GM21447 (cell line): ENCODE measurements around the gene NELFA.

Experiments used
- ATAC-seq: cut with Tn5 transposase; IDR thresholded peaks from one replicate; pipeline ENCODE4 v1.9.1; 2021; ENCODE audit not compliant: unreplicated experiment

The NELFA gene

GRCh38 chr4:2008921-2009650, at the start of gene NELFA:
TSS of gene NELFA (minus strand) at chr4:2008974. CDS start at chr4:2008959, 15 bp downstream.
- peak; percentile 77 for ATAC-seq

- no peak for ATAC-seq
Measured at GRCh38 chr4:2057382-2058065, 48.8 kb upstream of the NELFA start.

- no peak for ATAC-seq
Measured at GRCh38 chr4:2054217-2054616, 45.4 kb upstream of the NELFA start.

- ATAC-seq, result no peak
Measured at GRCh38 chr4:2051086-2051485, 42.3 kb upstream of the NELFA start.

DNA sequence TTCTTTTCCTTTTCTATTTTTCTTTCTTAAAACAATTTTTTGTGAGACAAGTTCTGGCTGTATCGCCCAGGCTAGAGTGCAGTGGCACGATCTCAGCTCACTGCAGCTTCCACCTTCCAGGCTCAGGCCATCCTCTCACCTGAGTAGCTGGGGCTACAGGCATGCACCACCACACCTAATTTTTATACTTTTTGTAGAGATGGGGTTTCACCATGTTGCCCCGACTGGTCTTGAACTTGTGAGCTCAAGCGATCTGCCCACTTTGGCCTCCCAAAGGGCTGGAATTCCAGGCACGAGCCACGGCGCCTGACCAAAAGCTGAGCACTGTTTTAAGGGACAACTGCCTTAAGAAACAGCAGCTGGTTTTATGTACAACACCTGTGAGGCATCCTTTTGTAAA, 41.0 kb upstream of the NELFA start:
- no peak for ATAC-seq

DNA sequence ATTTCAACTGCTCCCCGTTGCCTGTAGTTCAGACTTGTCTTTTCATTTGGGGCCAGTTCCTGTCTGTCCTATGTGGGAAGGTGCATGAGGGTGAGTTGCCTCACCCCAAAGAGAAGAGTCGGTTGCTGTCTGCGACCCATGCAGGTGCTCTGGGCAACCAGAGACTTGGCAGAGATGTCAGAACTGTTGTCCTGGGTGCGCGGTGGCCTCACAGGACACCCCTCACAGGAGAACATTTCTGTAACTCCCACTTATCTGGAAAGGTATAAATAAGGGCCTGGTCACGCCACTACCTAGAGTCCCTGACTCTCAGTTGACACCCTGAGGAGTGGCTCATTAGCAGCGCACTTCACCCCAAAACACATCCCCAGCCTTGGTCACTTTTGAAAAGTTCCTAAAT, 40.6 kb upstream of the NELFA start:
- no peak for ATAC-seq

DNA sequence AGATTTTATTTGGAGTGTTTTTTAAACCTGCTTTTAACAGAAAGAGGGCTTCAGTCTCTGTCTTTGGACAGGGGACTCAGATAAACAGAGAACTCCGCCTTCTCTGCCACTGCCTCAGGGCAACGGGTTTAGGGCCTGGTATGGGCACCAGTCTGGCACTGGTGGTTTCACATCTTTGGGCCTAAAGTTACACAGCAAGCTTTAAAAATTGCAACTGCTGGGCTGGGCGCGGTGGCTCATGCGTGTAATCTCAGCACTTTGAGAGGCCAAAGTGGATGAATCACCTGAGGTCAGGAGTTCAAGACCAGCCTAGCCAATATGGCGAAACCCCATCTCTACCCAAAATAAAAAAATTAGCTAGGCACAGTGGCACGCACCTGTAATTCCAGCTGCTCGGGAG, 40.1 kb upstream of the NELFA start:
- no peak for ATAC-seq

- no peak for ATAC-seq
Measured at GRCh38 chr4:2047781-2048581, 39.2 kb upstream of the NELFA start.

GRCh38 chr4:2047031-2047660, 38.4 kb upstream of the NELFA start:
- ATAC-seq, result no peak

DNA sequence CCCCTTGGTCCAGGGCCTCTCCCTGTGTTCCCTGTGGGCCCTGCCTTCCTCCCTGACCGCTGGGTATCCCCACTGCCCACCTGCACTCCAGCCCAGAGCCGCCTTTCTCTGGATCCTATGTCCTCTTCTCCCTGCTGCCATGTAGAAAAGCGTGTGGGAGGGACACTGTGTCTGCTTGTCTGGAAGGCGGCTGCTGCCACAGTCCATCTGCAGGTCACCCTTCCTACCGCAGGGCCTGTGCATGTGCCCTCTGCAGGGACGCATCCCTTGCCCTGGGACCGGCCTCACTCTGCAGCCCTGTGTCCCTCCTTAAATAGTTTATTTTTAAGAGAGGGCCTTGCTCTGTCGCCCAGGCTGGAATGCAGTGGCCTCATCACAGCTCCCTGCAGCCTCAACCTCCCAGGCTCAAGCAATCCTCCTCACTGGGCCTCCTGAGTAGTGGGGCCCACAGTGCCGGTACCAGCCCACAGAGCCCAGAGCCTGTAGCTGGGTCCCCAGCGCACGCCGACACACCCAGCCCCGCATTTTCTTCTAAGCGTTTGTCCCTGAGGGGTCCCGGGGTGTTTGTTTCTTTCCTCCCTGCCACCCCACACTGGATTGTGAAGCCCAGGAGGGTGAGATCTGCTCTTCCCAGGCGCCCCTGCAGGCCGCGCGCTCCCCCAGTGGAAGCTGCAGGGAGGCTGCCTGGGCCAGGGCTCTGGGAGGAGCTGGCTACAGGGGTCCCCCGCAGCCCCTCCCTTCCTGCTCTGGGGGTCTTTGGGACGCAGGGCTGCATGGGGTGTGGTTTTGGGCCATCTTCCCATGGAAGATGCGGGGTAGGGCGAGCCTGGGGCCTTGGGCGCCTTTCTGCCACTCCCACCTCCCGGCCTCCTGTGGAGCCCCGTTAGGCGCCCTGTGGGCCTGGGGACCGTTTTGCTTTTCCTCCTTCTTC, 37.5 kb upstream of the NELFA start:
- no peak for ATAC-seq

DNA sequence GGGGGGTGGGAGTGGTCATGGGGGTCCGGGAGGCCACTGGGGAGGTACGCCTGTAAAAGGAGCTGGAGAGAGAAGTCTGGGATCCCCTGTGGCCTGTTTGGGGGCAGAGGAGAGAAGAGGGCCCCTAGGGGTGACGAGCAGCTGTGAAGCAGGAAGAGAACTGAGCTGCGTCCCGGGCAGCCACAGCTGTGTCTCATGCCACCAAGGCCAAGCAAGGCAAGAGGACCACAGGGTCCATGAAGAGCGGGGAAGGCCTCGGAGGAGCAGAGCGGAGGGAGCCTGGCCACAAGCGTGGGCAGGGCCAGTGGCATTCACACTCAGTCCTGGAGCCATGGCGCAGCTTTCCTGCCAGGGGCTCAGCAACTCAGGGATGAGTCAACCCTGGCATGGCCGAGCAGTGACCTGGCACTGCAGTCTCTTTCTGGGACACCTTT, 36.8 kb upstream of the NELFA start:
- no peak for ATAC-seq

DNA sequence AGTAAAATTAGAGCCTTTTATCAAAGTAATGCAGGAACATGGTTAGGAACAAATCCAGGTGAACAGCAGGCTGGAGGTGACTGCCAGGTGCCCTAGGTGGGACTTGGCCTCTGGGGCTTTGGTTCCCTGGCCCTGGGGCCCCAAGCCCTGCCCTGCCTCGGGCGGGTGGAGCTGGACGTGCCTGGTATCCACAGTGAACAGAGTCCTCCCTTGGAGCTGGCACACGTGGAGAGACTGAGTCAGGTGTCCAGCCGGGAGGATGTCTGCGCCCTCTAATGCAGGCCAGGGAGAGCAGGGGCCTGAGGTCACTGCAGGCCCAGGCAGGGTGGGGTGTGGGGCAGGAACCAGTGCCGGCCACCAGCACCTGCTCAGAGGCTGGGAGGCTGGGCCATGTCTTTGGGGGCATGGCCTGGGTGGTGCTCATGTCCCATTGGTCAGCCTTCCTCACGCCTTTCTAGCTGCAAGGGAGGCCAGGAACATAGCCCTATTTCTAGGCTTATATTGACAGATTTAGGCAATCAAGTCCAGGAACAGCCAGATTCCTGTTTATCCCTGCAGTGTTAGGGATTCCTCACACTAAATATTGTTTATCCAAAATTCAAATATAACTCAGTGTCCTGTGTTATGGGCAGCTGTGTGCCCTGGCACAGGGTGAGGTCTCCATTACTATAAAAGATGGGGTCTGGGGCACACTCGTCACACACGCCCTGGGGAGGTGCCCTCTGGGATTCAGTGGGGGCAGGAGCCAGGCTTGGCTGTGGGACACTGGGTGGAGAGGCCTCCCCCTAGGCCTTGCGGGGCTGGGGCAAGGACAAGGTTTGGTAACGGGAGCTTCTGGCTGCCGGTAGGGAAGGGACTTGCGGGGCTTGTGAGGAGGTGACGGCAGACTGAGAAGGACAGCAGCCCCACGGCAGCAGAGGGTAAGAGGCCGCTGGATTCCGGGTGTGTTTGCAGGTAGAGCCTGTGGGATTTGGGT, 36.1 kb upstream of the NELFA start:
- ATAC-seq, result no peak

DNA sequence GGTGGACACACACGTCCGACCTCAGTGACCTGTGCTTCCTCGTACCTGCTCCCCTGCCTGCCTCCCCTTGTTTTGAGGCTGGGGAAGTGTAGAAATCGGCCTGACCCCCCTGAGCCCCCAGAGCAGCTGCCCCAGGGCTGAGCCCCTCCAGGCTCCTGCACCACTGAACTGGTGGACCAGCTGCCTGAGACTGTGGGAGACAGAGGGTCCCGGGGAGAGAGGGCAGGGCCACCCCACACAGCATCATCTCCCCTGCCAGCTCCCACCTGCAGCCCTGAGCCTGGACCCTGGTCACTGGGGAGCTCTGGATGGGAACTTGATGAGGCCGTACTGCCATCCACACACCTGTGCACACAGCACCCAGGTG, 35.3 kb upstream of the NELFA start:
- no peak for ATAC-seq

GRCh38 chr4:2043396-2044118, 34.8 kb upstream of the NELFA start:
- ATAC-seq, result no peak

- ATAC-seq, result no peak
Measured at GRCh38 chr4:2042947-2043395, 34.2 kb upstream of the NELFA start.

GRCh38 chr4:2042204-2042946, 33.6 kb upstream of the NELFA start:
- peak; percentile 32 for ATAC-seq

DNA sequence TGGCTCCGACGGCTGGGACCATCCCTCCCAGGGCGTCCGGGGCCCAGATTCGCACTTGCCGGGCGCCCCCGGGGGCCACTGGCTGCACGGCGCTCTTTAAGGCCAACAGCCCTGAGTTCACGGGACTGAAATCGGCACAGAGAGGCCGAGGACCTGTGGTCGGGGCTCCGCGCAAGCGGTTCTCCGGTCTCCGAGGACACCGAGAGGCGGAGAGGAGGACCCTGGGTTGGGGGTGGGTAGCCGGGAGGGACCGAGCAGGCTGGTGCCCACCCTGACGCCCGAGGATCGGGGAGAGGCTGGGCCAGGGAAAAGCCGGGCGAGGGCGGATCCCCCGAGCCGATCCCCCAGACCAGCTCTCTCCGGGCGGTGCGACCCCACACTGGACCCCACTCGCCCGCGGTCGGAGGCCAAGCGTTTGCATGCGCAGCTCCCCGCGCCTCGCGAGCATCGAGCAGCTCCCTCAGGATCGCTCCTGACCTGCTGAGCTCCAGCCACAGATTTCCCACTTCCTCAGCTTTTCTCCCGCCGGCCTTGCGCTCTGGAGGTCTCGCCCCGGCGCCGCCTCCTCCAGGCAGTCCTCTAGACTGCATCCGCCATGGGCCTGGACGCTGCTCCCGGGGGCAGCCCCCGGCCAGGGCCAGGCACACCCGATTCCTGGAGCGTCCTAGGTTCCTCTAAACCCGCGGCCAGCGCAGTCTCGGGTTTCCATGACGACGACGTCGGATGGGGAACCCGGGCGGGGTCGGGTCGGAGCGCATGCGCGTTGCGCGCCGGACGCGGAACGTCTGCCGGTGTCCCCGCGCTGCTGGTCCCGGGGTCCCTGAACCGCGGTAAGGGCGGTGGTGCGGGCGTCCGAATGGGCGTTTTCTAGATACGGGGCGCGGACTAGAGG, 32.7 kb upstream of the NELFA start:
- ATAC-seq, result peak; percentile 61
